BJ (cell line): ENCODE measurements around the gene LRP1B. TPM values are rescaled to one million over a fixed set of nuclear protein-coding genes. Genes with fewer than 3 reads are reported as not detected.
"Not testable (repeated sequence)": the region's sequence is repeated elsewhere in the genome, so short reads cannot be mapped to it uniquely, and the experiment has no call there.

Experiments
- CTCF ChIA-PET: fragments of 350-600 bp; formaldehyde crosslinking; extraction: SDS; loops from one replicate; lab custom pipeline; 2021; ENCODE audit warnings: antibody characterized with exemption, inconsistent platforms; lab: Yijun Ruan, JAX
- POLR2A ChIA-PET: fragments of 300-600 bp; sonication (Branson Sonifier 250); formaldehyde crosslinking; extraction: SDS; loops from one replicate; lab custom pipeline; 2021; ENCODE audit warnings: antibody characterized with exemption; lab: Charles Lee
- DNase-seq: peaks from one replicate; pipeline ENCODE4 v3.0.0-alpha.2; 2011; ENCODE audit warnings: low read depth
- H3K27me3 ChIP-seq: 2 replicates; pipeline ENCODE4 v1.6.0; 2011; ENCODE audit warnings: low read length; ENCODE audit not compliant: control insufficient read depth, insufficient read depth
- H3K36me3 ChIP-seq: 2 replicates; pipeline ENCODE4 v1.5.1; 2011; ENCODE audit warnings: low read length; ENCODE audit not compliant: control insufficient read depth, insufficient read depth
- H3K4me3 ChIP-seq: 2 replicates; pipeline ENCODE4 v1.5.1; 2011; ENCODE audit warnings: low read depth, mild to moderate bottlenecking, control low read depth, low read length
- CTCF ChIP-seq: IDR thresholded peaks from 2 replicates; pipeline ENCODE4 v1.5.1; 2011; ENCODE audit warnings: low read depth, mild to moderate bottlenecking, control low read depth, inconsistent platforms, low read length, moderate library complexity; ENCODE audit not compliant: insufficient read depth
- polyA plus RNA-seq: library from polyadenylated mRNA; depleted of rRNA; stranded (reverse); fragments of >200 nt; gene quantifications from 2 replicates; pipeline ENCODE4 v1.2.3, GENCODE V29; 2011

The LRP1B gene
- polyA plus RNA-seq, 1 experiment: 0.04 TPM

GRCh38 chr2:142097711-142098110, 33.1 kb downstream of the LRP1B start:
- no peak for TF ChIP-seq CTCF

GRCh38 chr2:142095647-142096046, 35.2 kb downstream of the LRP1B start:
- Histone ChIP-seq H3K4me3 (no peak overlapping the region), H3K27me3 (no peaks in the 10 kb centered on the region), H3K36me3 (no peaks in the 10 kb centered on the region)
- POLR2A ChIA-PET: no interaction called here
- no peak for TF ChIP-seq CTCF
- no peak for DNase-seq
- CTCF ChIA-PET: interaction anchor here (0.6 kb wide), 1 partner anchor 1015 kb away, joined by 4 read pairs; no protein-coding TSS in a partner anchor

More at GRCh38 chr2:142097711-142098110, 33.1 kb downstream of the LRP1B start:
- no peak for DNase-seq
- CTCF ChIA-PET: no interaction called here
- Histone ChIP-seq H3K4me3 (no peak overlapping the region), H3K36me3 (no peaks in the 10 kb centered on the region), H3K27me3 (no peaks in the 10 kb centered on the region)
- POLR2A ChIA-PET: no interaction called here

- ChIA-PET CTCF (no interaction called here), POLR2A (no interaction called here)
- H3K27me3 ChIP-seq: no peaks in the 10 kb centered on the region
- no peak for DNase-seq
- TF ChIP-seq CTCF: no peak
- no peak overlapping the region for H3K4me3 ChIP-seq
- H3K36me3 ChIP-seq: no peaks in the 10 kb centered on the region
Observed at GRCh38 chr2:142094233-142094632, 36.6 kb downstream of the LRP1B start.

GRCh38 chr2:142088058-142088568, 42.7 kb downstream of the LRP1B start:
- ChIA-PET POLR2A (no interaction called here), CTCF (no interaction called here)
- Histone ChIP-seq H3K4me3 (no peak overlapping the region), H3K36me3 (no peaks in the 10 kb centered on the region), H3K27me3 (no peaks in the 10 kb centered on the region)
- no peak for TF ChIP-seq CTCF
- no peak for DNase-seq

- CTCF ChIA-PET: interaction anchor here (1.0 kb wide), 1 partner anchor 32 kb away, joined by 3 read pairs; no protein-coding TSS in a partner anchor
- H3K4me3 ChIP-seq, DNase-seq, H3K27me3 ChIP-seq, POLR2A ChIA-PET, H3K36me3 ChIP-seq: not testable (repeated sequence)
Observed at GRCh38 chr2:142087585-142087984, 43.2 kb downstream of the LRP1B start.

GRCh38 chr2:142082368-142082767, 48.4 kb downstream of the LRP1B start:
- CTCF ChIA-PET: no interaction called here
- no peak for TF ChIP-seq CTCF
- POLR2A ChIA-PET: no interaction called here
- no peak for DNase-seq
- Histone ChIP-seq H3K27me3 (no peaks in the 10 kb centered on the region), H3K4me3 (no peak overlapping the region), H3K36me3 (no peaks in the 10 kb centered on the region)
